ENCODE measurements around the gene SHC4.

Gene SHC4

GRCh38 chr15:48968066-48968465 is 4.3 kb upstream of the SHC4 start:
- DNase-seq (ENCODE audit: low spot score), result no peak

GRCh38 chr15:48967336-48967735 is 3.6 kb upstream of the SHC4 start:
- peak; percentile 29 for DNase-seq (ENCODE audit: low spot score)

- DNase-seq (ENCODE audit: low spot score), result peak; percentile 39
Observed at GRCh38 chr15:48966595-48967301, 3.0 kb upstream of the SHC4 start.

DNA sequence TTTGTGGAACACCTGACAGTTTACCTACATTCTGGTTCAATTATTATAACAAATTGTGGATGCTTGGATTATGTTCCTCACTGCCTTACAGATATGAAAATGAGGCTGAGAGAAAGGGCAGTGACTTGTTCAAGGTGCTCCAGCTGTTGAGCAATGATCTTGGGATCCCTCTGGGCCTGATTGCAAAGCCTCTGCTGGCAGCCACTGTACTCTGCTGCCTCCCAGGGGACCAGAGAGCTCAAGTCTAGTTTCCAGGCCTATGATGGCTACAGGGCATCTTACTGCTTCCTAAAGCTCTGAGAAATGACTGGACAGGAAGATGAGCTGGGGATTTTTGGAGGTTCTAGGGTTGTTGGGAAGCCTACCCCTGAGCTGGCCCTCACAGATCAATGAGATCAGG is 2.3 kb upstream of the SHC4 start:
- DNase-seq (ENCODE audit: low spot score), result peak; percentile 55

DNA sequence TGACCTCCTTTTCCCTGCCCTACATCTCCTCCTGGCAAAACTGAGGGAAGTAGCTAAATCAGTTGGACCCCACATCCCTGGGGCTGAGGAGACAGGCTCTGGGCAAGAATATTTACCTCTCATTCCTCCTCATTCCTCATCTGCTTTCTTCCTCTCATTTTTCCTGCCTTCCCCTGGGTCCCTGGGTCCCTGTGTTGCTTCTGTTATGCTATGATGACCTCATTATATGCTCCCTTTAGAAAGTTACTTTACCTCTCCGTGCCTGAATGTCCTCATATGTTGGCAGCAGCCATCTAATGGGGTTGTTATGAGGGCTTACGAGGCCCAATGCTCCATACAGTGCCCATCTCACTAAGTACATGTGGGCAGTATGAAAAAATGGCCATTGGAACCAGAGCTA is 1.2 kb upstream of the SHC4 start:
- DNase-seq (ENCODE audit: low spot score), result no peak

DNA sequence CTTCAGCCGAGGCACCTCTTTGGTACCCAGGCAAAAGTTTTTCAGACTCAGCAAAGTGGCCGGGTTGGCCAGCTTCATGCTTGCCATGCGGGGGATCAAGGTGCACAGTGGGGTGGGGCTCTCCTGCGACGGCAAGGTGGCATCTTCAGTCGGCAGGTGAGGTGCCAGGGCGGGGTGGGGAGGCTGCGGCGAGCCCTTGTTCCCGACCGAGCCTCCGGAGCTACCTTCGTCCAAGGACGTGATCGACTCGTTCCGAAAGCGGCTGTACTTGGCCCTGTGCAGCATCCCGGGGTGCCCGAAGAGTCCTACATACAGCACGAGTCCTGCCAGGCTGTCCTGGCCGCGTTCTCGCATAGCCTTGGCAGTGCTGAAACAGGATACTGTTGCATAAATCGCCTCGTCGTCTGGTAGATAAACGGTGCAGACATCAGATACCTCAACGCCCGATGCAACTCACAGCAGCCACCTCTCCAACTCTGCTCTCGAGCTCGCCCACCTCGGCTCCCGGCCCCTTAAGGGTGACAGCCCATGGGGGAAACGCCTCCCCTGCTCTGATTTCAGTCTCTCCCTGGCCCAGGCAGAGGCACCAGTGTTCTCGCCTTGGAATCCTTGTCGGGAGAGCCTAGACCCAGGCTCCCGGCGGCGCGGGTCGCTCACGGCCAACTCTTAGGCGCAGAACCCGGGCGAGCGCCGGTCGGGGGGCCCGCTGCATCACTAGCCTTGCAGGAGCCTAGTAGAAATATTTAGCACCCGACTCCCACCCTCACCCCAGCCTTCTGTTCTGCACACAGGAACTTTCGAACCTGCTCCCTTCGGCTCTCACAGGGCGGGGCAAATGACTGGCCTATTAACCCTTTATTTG is 826 bp downstream of the SHC4 start:
- no peak for DNase-seq (ENCODE audit: low spot score)

- DNase-seq (ENCODE audit: low spot score), result no peak
Observed at GRCh38 chr15:48955967-48956366, 7.8 kb downstream of the SHC4 start.

- no peak for DNase-seq (ENCODE audit: low spot score)
Observed at GRCh38 chr15:48955370-48955769, 8.3 kb downstream of the SHC4 start.

DNA sequence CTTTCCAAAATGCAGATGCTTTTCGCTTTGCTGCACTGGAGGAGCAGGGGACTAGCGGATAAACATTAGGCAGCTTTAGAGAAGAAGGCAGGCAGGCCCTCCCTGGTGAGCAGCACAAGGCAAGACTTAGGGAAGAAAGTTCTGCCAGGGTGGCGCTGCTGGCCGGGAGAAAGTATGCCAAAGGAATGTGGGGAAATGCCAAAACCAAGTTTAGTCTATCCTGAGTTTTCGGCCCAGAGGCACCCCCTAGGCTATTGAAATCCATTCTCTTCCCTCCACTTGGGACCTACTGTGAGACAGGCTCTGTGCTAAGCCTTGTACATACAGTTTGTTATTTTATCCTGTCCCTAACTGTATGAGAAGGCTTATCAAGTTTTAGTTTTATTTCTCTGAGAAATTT is 9.2 kb downstream of the SHC4 start:
- DNase-seq (ENCODE audit: low spot score), result no peak

DNA sequence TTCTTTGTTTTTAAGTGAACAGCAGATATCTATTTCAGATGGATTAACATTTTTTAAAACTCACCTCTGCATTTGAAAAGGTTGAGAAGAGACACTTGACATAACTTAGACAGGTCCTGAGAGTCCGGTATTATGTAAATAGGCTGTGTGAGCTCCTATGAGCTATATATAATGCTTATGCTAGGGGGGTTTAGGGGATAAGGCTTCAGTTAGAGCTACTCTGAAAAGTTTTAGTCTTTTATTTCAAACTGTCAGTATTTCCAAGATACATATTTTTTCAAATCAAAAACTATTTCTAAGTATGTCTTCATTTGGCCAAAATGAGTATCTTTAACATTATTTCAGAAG is 16.9 kb downstream of the SHC4 start:
- no peak for DNase-seq (ENCODE audit: low spot score)

GRCh38 chr15:48946074-48946839 is 17.5 kb downstream of the SHC4 start:
- DNase-seq (ENCODE audit: low spot score), result no peak

DNA sequence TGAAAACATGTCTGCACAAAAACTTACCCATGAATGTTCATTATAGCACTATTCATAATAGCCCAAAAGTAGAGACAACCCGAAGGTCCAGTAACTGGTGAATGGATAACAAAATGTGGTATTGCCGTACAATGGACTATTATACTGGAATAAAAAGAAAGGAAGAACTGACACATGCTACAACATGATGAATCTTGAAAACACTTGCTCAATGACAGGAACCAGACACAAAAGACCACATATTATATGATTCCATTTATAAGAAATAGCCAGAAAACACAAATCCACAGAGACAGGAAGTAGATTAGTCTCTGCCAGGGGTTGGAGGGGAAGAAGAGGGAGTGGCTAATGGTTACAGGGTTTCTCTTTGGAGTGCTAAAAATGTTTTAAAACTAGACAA is 18.3 kb downstream of the SHC4 start:
- DNase-seq (ENCODE audit: low spot score), result no peak

DNA sequence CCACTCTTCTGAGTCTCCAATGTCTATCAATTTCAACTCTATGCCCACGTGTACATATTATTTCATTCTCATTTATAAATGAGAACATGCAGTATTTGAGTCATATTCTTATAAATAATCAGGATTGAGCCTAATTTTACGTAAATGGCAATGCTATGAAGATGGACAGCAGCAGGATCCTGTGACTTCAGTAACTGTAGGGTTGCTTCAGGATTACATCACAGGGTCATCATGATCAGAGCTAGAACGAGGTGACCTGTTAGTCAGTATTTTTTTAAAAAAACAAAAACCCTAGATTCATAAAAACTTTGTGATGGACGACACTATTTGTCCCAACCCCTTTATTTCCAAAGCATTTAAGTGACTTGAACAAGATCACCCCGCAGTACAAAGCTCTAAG is 21.8 kb downstream of the SHC4 start:
- no peak for DNase-seq (ENCODE audit: low spot score)

DNA sequence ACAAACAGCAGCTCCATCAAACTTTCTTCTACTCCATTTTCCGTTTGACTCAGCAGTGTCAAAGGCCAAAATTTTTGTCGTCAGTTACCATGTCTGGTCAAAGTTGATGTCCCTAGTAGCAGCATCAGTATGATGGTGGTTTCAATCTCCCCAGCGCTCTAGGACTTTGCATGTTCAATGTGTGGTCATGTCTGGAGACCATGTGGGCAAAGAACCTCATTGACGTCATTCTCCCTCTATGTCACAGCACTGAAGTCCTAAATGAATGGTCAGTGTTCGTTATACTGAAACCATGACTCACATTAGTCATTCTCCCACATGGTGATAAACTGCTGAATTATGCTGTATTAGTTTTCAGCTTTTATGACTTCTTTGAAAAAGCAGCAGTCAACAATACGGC is 23.2 kb downstream of the SHC4 start:
- peak; percentile 47 for DNase-seq (ENCODE audit: low spot score)

GRCh38 chr15:48939648-48940047 is 24.1 kb downstream of the SHC4 start:
- DNase-seq (ENCODE audit: low spot score), result peak; percentile 65

GRCh38 chr15:48937886-48938285 is 25.8 kb downstream of the SHC4 start:
- DNase-seq (ENCODE audit: low spot score), result no peak

GRCh38 chr15:48936666-48937065 is 27.1 kb downstream of the SHC4 start:
- DNase-seq (ENCODE audit: low spot score), result peak; percentile 41

DNA sequence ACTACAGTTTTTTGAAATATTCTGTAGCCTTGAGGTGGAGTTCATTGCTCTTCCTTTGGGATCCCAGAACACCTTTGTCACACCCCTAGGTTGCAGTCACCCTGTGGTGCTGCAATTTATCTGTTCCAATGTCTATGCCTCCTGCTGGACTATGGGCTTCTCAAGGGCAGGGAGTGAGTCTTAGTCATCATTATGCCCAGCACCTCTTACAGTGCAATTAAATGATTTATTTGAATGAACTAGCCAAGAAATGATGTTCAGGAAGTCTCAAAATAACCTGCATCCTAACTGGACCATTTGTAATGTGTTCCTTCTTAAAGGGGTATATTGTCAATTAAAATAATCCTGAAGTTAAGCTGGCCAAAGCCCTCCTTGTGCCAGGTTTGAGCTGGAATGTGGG is 28.5 kb downstream of the SHC4 start:
- no peak for DNase-seq (ENCODE audit: low spot score)

DNA sequence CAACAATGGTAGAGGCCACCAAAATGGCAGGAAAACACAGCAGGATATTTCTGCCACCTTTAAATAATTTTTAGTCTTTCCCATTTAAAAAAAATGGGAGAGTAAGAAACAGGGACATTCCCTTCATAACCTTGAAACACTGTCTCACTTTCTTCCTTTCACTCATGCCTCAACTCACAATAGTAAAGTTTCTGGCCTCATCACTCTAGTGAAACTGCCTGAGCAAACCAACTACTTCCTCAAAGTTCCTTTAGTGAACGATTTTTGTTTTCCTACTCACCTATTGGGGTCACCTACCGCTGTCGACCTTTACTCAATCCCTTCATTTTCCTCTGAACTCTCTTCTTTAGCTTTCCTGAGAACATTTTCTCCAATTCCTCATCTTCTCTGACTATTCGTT is 33.0 kb downstream of the SHC4 start:
- no peak for DNase-seq (ENCODE audit: low spot score)

- no peak for DNase-seq (ENCODE audit: low spot score)
Observed at GRCh38 chr15:48929661-48930060, 34.1 kb downstream of the SHC4 start.

DNA sequence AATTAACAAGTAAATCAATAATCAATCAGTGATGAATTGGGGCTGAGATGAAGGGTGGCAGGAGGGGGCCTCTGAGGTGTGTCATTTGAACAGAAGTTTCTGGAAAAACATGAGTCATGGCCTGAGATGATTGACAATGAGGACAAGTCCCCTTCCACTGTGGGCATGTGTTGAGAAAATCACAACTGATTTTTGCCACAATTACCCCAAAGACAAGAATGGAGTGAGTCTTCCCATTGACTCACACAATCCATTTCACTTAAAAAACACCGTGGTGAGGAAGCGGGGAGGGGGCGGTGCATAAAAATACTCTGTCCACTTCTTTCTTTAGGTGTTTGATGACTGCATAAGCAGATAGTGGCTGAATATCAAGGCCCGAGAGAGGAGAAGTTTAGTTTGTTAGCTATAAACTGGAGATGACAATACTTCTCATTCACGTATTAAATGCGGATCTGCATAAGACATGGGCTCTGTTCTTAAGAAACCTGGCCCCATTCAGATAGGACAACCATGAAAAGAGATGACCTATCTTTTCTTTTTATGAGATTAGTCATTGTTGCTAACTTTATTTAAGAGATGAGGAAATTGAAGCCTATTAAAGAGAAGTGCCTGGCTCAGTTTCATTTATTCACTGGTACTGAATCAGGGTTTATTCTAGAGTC is 34.7 kb downstream of the SHC4 start:
- no peak for DNase-seq (ENCODE audit: low spot score)

DNA sequence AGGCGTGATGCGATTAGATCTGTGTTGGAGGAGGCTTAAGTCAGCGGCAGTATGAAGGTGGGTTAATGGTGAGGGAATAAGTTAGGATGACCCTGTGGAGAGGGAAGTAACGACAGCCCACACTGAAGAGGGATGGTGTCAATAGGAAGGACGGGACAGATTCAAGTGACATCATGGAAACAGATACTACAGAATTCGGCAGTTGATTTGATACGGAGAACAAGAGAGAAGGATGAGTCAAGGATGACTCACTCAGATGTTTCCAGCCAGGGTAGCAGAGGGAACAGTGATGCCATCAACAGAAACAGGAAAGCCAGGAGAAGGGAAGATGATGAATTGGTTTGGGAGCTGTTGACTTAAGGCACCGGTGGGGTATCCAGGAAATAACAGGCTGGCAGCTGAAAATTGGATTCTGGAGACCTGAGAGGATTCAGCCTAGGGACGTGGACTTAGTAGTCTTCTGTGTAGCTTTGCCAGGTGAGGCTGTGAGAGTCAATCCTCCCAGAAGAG is 38.0 kb downstream of the SHC4 start:
- peak; percentile 49 for DNase-seq (ENCODE audit: low spot score)

Data from hepatic stellate cell (primary cell).